ENCODE data around the gene XAF1.
"Not testable (repeated sequence)": the region's sequence is repeated elsewhere in the genome, so short reads cannot be mapped to it uniquely, and the experiment has no call there.

The XAF1 gene

GRCh38 chr17:6816368-6816767 is 60.5 kb downstream of the XAF1 start:
- H3K27me3 ChIP-seq (ENCODE audit: control insufficient read depth, insufficient read depth, low read length); H3K36me3 ChIP-seq (ENCODE audit: control insufficient read depth, insufficient read depth, low read length); H3K4me1 ChIP-seq (ENCODE audit: control insufficient read depth, insufficient read depth, low read length); H3K4me3 ChIP-seq (ENCODE audit: low read length); H3K9me3 ChIP-seq (ENCODE audit: control insufficient read depth, low read length); H3K9ac ChIP-seq (ENCODE audit: low read length): not testable (repeated sequence)

- Histone ChIP-seq H3K4me3 (ENCODE audit: low read length) (no peak overlapping the region), H3K36me3 (ENCODE audit: control insufficient read depth, insufficient read depth, low read length) (no peaks in the 10 kb centered on the region), H3K27me3 (ENCODE audit: control insufficient read depth, insufficient read depth, low read length) (no peaks in the 10 kb centered on the region), H3K4me1 (ENCODE audit: control insufficient read depth, insufficient read depth, low read length) (no peaks in the 10 kb centered on the region), H3K9me3 (ENCODE audit: control insufficient read depth, low read length) (no peaks in the 10 kb centered on the region), H3K9ac (ENCODE audit: low read length) (no peak overlapping the region)
Measured at GRCh38 chr17:6818938-6819337, 63.1 kb downstream of the XAF1 start.

- H3K4me3 ChIP-seq (ENCODE audit: low read length), result no peak overlapping the region
- H3K36me3 ChIP-seq (ENCODE audit: control insufficient read depth, insufficient read depth, low read length), result no peaks in the 10 kb centered on the region
- H3K27me3 ChIP-seq (ENCODE audit: control insufficient read depth, insufficient read depth, low read length), result no peaks in the 10 kb centered on the region
- H3K4me1 ChIP-seq (ENCODE audit: control insufficient read depth, insufficient read depth, low read length), result no peaks in the 10 kb centered on the region
- no peak overlapping the region for H3K9ac ChIP-seq (ENCODE audit: low read length)
- no peaks in the 10 kb centered on the region for H3K9me3 ChIP-seq (ENCODE audit: control insufficient read depth, low read length)
Measured at GRCh38 chr17:6823011-6823442, 67.2 kb downstream of the XAF1 start.

Measured in mucosa of stomach (tissue), 1 donor.